Activated T-cell treated with anti-CD3 and anti-CD28 coated beads, Interleukin-2, amount 50 U/mL, for 24 hours (primary cell): ENCODE results near the gene PLAGL1.
"Not testable (repeated sequence)": the region's sequence is repeated elsewhere in the genome, so short reads cannot be mapped to it uniquely, and the experiment has no call there.

Experiments used
- DNase-seq: peaks from one replicate; pipeline ENCODE4 v3.0.0-alpha.2; 2020
- H3K27ac Mint-ChIP-seq: 2 replicates; pipeline ENCODE4 v1.8.0; 2020; ENCODE audit warnings: mild to moderate bottlenecking, mixed read lengths
- H3K27me3 Mint-ChIP-seq: 2 replicates; pipeline ENCODE4 v1.8.0; 2020; ENCODE audit warnings: mixed read lengths
- H3K36me3 Mint-ChIP-seq: 2 replicates; pipeline ENCODE4 v1.8.0; 2020; ENCODE audit warnings: low read depth, mixed read lengths
- H3K4me1 Mint-ChIP-seq: 2 replicates; pipeline ENCODE4 v1.8.0; 2020; ENCODE audit warnings: low read depth, mixed read lengths
- H3K4me3 Mint-ChIP-seq: 2 replicates; pipeline ENCODE4 v1.8.0; 2020; ENCODE audit warnings: mild to moderate bottlenecking, moderate library complexity, mixed read lengths
- H3K9me3 Mint-ChIP-seq: 2 replicates; pipeline ENCODE4 v1.8.0; 2020; ENCODE audit warnings: mixed read lengths

PLAGL1 gene

GRCh38 chr6:144027932-144028587, 20.0 kb upstream of the PLAGL1 start:
- no peaks in the 10 kb centered on the region for H3K4me1 Mint-ChIP-seq
- no peaks in the 10 kb centered on the region for H3K36me3 Mint-ChIP-seq
- peaks cover under 1% of the 10 kb centered on the region for H3K9me3 Mint-ChIP-seq
- no peaks in the 10 kb centered on the region for H3K27me3 Mint-ChIP-seq
- H3K27ac Mint-ChIP-seq = no peak overlapping the region
- H3K4me3 Mint-ChIP-seq = no peak overlapping the region
- no peak for DNase-seq

GRCh38 chr6:144023216-144023615, 15.2 kb upstream of the PLAGL1 start:
- peaks cover 1% of the 10 kb centered on the region for H3K4me1 Mint-ChIP-seq
- no peaks in the 10 kb centered on the region for H3K36me3 Mint-ChIP-seq
- DNase-seq = no peak
- no peak overlapping the region for H3K27ac Mint-ChIP-seq
- no peaks in the 10 kb centered on the region for H3K9me3 Mint-ChIP-seq
- H3K27me3 Mint-ChIP-seq = no peaks in the 10 kb centered on the region
- H3K4me3 Mint-ChIP-seq = no peak overlapping the region

GRCh38 chr6:144019929-144020328, 11.9 kb upstream of the PLAGL1 start:
- Mint-ChIP-seq H3K4me1 (peaks cover 1% of the 10 kb centered on the region), H3K4me3 (no peak overlapping the region), H3K27ac (no peak overlapping the region), H3K9me3 (no peaks in the 10 kb centered on the region), H3K36me3 (no peaks in the 10 kb centered on the region), H3K27me3 (no peaks in the 10 kb centered on the region)
- no peak for DNase-seq

GRCh38 chr6:144017166-144018094, 9.4 kb upstream of the PLAGL1 start:
- Mint-ChIP-seq H3K9me3 (no peaks in the 10 kb centered on the region), H3K4me1 (peaks cover 2% of the 10 kb centered on the region), H3K4me3 (no peak overlapping the region), H3K27me3 (no peaks in the 10 kb centered on the region), H3K36me3 (no peaks in the 10 kb centered on the region), H3K27ac (no peak overlapping the region)
- no peak for DNase-seq

- Mint-ChIP-seq H3K9me3 (no peaks in the 10 kb centered on the region), H3K4me1 (peaks cover 5% of the 10 kb centered on the region), H3K27ac (no peak overlapping the region), H3K36me3 (no peaks in the 10 kb centered on the region), H3K4me3 (no peak overlapping the region), H3K27me3 (peaks cover 26% of the 10 kb centered on the region)
- peak; percentile 74 for DNase-seq
These were observed 5.4 kb upstream of the PLAGL1 start for GRCh38 chr6:144013486-144013909.

GRCh38 chr6:144012534-144012933, 4.5 kb upstream of the PLAGL1 start:
- peaks cover 6% of the 10 kb centered on the region for H3K4me1 Mint-ChIP-seq
- H3K4me3 Mint-ChIP-seq = no peak overlapping the region
- H3K27ac Mint-ChIP-seq = no peak overlapping the region
- peaks cover 27% of the 10 kb centered on the region for H3K27me3 Mint-ChIP-seq
- H3K9me3 Mint-ChIP-seq = no peaks in the 10 kb centered on the region
- H3K36me3 Mint-ChIP-seq = no peaks in the 10 kb centered on the region
- DNase-seq = no peak

- H3K36me3 Mint-ChIP-seq, H3K4me3 Mint-ChIP-seq, H3K27ac Mint-ChIP-seq, H3K9me3 Mint-ChIP-seq, DNase-seq: not testable (repeated sequence)
- Mint-ChIP-seq H3K27me3 (peaks cover 38% of the 10 kb centered on the region), H3K4me1 (peaks cover 19% of the 10 kb centered on the region)
These were observed 1.6 kb upstream of the PLAGL1 start for GRCh38 chr6:144009628-144010027.

- peak overlapping the region; percentile 61 for H3K4me3 Mint-ChIP-seq
- peak overlapping the region; percentile 34 for H3K27ac Mint-ChIP-seq
- H3K4me1 Mint-ChIP-seq = peaks cover 19% of the 10 kb centered on the region
- H3K36me3 Mint-ChIP-seq = no peaks in the 10 kb centered on the region
- peaks cover 38% of the 10 kb centered on the region for H3K27me3 Mint-ChIP-seq
- no peaks in the 10 kb centered on the region for H3K9me3 Mint-ChIP-seq
- DNase-seq = no peak
These were observed 787 bp upstream of the PLAGL1 start for GRCh38 chr6:144008846-144009245.

GRCh38 chr6:144007478-144008119, 460 bp downstream of the PLAGL1 start:
- Mint-ChIP-seq H3K4me1 (peaks cover 17% of the 10 kb centered on the region), H3K27me3 (peaks cover 38% of the 10 kb centered on the region), H3K4me3 (peak overlapping the region; percentile 74), H3K27ac (peak overlapping the region; percentile 50), H3K36me3 (no peaks in the 10 kb centered on the region), H3K9me3 (no peaks in the 10 kb centered on the region)
- DNase-seq = no peak

GRCh38 chr6:144006736-144007477, 1.2 kb downstream of the PLAGL1 start:
- peaks cover 38% of the 10 kb centered on the region for H3K27me3 Mint-ChIP-seq
- H3K27ac Mint-ChIP-seq = peak overlapping the region; percentile 50
- no peaks in the 10 kb centered on the region for H3K36me3 Mint-ChIP-seq
- H3K4me1 Mint-ChIP-seq = peaks cover 17% of the 10 kb centered on the region
- peak overlapping the region; percentile 74 for H3K4me3 Mint-ChIP-seq
- peaks cover under 1% of the 10 kb centered on the region for H3K9me3 Mint-ChIP-seq
- DNase-seq = no peak

GRCh38 chr6:143999406-143999805, 8.7 kb downstream of the PLAGL1 start:
- no peaks in the 10 kb centered on the region for H3K27me3 Mint-ChIP-seq
- no peak for DNase-seq
- H3K9me3 Mint-ChIP-seq = peaks cover 4% of the 10 kb centered on the region
- H3K4me1 Mint-ChIP-seq = no peaks in the 10 kb centered on the region
- H3K36me3 Mint-ChIP-seq = no peaks in the 10 kb centered on the region
- no peak overlapping the region for H3K27ac Mint-ChIP-seq
- no peak overlapping the region for H3K4me3 Mint-ChIP-seq

- H3K36me3 Mint-ChIP-seq = no peaks in the 10 kb centered on the region
- DNase-seq = no peak
- no peaks in the 10 kb centered on the region for H3K4me1 Mint-ChIP-seq
- no peak overlapping the region for H3K27ac Mint-ChIP-seq
- no peak overlapping the region for H3K4me3 Mint-ChIP-seq
- no peaks in the 10 kb centered on the region for H3K27me3 Mint-ChIP-seq
- peaks cover 4% of the 10 kb centered on the region for H3K9me3 Mint-ChIP-seq
These were observed 9.4 kb downstream of the PLAGL1 start for GRCh38 chr6:143998686-143999085.

GRCh38 chr6:143993965-143994646, 14.0 kb downstream of the PLAGL1 start:
- H3K36me3 Mint-ChIP-seq = no peaks in the 10 kb centered on the region
- H3K4me1 Mint-ChIP-seq = no peaks in the 10 kb centered on the region
- no peak for DNase-seq
- no peaks in the 10 kb centered on the region for H3K9me3 Mint-ChIP-seq
- no peak overlapping the region for H3K27ac Mint-ChIP-seq
- H3K27me3 Mint-ChIP-seq = no peaks in the 10 kb centered on the region
- no peak overlapping the region for H3K4me3 Mint-ChIP-seq

- no peak overlapping the region for H3K4me3 Mint-ChIP-seq
- no peaks in the 10 kb centered on the region for H3K36me3 Mint-ChIP-seq
- no peaks in the 10 kb centered on the region for H3K4me1 Mint-ChIP-seq
- no peaks in the 10 kb centered on the region for H3K27me3 Mint-ChIP-seq
- DNase-seq = no peak
- no peak overlapping the region for H3K27ac Mint-ChIP-seq
- H3K9me3 Mint-ChIP-seq = no peaks in the 10 kb centered on the region
These were observed 15.8 kb downstream of the PLAGL1 start for GRCh38 chr6:143992285-143992684.
